Measurements from ENCODE around the gene TMEM132C. TPM values are rescaled to one million over a fixed set of nuclear protein-coding genes. Genes with fewer than 3 reads are reported as not detected.

TMEM132C gene
- total and polyA plus RNA-seq, 2 experiments from 2014 or later: not detected

- Mint-ChIP-seq H3K27ac (no peak overlapping the region), H3K9me3 (peaks cover 92% of the 10 kb centered on the region), H3K36me3 (ENCODE audit: low read depth) (peaks cover 49% of the 10 kb centered on the region), H3K4me1 (no peaks in the 10 kb centered on the region), H3K4me3 (no peak overlapping the region), H3K27me3 (ENCODE audit: insufficient read depth, low read depth, poor library complexity) (peaks cover 4% of the 10 kb centered on the region)
- DNase-seq (ENCODE audit: low spot score) (no peak), ATAC-seq (no peak)
- Histone ChIP-seq H3F3A (replicated peaks; ENCODE audit: low read depth) (no peaks in the 10 kb centered on the region), H3K27me3 (ENCODE audit: insufficient read depth) (no peaks in the 10 kb centered on the region), H3K4me1 (ENCODE audit: insufficient read depth) (no peaks in the 10 kb centered on the region), H3K4me3 (no peak overlapping the region), H3K4me2 (no peak overlapping the region), H4K20me1 (replicated peaks; ENCODE audit: insufficient read depth) (no peaks in the 10 kb centered on the region), H2AFZ (no peak overlapping the region), H3K79me2 (replicated peaks; ENCODE audit: insufficient read depth) (no peaks in the 10 kb centered on the region), H3K9me2 (ENCODE audit: insufficient read depth) (no peaks in the 10 kb centered on the region), H3K36me3 (ENCODE audit: insufficient read depth) (no peaks in the 10 kb centered on the region; the same call in 1 of the 2 replicates), H3K27ac (ENCODE audit: low read depth) (no peak overlapping the region)
- TF ChIP-seq, protein P1, sequence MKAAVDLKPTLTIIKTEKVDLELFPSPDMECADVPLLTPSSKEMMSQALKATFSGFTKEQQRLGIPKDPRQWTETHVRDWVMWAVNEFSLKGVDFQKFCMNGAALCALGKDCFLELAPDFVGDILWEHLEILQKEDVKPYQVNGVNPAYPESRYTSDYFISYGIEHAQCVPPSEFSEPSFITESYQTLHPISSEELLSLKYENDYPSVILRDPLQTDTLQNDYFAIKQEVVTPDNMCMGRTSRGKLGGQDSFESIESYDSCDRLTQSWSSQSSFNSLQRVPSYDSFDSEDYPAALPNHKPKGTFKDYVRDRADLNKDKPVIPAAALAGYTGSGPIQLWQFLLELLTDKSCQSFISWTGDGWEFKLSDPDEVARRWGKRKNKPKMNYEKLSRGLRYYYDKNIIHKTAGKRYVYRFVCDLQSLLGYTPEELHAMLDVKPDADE (IDR thresholded peaks at IDR 0.05): no peak
- TF ChIP-seq POLR2AphosphoS5 (IDR thresholded peaks at IDR 0.05; ENCODE audit: low read depth) (no peak), EZH2phosphoT487 (IDR thresholded peaks at IDR 0.05; ENCODE audit: unreplicated experiment) (no peak), CTCF (conservative IDR thresholded peaks at IDR 0.05; ENCODE audit: low read depth in 2 of 2) (no peak), ZNF114 (CRISPR knock-in tag; IDR thresholded peaks at IDR 0.05) (no peak), STAT1 (IDR thresholded peaks at IDR 0.05; ENCODE audit: unreplicated experiment) (no peak), JUNB (IDR thresholded peaks at IDR 0.05; ENCODE audit: unreplicated experiment) (no peak), NANOG (IDR thresholded peaks at IDR 0.05; ENCODE audit: borderline replicate concordance) (no peak), CREB1 (CRISPR knock-in tag; IDR thresholded peaks at IDR 0.05; ENCODE audit: low read depth) (no peak)
- TF ChIP-seq, protein P2, sequence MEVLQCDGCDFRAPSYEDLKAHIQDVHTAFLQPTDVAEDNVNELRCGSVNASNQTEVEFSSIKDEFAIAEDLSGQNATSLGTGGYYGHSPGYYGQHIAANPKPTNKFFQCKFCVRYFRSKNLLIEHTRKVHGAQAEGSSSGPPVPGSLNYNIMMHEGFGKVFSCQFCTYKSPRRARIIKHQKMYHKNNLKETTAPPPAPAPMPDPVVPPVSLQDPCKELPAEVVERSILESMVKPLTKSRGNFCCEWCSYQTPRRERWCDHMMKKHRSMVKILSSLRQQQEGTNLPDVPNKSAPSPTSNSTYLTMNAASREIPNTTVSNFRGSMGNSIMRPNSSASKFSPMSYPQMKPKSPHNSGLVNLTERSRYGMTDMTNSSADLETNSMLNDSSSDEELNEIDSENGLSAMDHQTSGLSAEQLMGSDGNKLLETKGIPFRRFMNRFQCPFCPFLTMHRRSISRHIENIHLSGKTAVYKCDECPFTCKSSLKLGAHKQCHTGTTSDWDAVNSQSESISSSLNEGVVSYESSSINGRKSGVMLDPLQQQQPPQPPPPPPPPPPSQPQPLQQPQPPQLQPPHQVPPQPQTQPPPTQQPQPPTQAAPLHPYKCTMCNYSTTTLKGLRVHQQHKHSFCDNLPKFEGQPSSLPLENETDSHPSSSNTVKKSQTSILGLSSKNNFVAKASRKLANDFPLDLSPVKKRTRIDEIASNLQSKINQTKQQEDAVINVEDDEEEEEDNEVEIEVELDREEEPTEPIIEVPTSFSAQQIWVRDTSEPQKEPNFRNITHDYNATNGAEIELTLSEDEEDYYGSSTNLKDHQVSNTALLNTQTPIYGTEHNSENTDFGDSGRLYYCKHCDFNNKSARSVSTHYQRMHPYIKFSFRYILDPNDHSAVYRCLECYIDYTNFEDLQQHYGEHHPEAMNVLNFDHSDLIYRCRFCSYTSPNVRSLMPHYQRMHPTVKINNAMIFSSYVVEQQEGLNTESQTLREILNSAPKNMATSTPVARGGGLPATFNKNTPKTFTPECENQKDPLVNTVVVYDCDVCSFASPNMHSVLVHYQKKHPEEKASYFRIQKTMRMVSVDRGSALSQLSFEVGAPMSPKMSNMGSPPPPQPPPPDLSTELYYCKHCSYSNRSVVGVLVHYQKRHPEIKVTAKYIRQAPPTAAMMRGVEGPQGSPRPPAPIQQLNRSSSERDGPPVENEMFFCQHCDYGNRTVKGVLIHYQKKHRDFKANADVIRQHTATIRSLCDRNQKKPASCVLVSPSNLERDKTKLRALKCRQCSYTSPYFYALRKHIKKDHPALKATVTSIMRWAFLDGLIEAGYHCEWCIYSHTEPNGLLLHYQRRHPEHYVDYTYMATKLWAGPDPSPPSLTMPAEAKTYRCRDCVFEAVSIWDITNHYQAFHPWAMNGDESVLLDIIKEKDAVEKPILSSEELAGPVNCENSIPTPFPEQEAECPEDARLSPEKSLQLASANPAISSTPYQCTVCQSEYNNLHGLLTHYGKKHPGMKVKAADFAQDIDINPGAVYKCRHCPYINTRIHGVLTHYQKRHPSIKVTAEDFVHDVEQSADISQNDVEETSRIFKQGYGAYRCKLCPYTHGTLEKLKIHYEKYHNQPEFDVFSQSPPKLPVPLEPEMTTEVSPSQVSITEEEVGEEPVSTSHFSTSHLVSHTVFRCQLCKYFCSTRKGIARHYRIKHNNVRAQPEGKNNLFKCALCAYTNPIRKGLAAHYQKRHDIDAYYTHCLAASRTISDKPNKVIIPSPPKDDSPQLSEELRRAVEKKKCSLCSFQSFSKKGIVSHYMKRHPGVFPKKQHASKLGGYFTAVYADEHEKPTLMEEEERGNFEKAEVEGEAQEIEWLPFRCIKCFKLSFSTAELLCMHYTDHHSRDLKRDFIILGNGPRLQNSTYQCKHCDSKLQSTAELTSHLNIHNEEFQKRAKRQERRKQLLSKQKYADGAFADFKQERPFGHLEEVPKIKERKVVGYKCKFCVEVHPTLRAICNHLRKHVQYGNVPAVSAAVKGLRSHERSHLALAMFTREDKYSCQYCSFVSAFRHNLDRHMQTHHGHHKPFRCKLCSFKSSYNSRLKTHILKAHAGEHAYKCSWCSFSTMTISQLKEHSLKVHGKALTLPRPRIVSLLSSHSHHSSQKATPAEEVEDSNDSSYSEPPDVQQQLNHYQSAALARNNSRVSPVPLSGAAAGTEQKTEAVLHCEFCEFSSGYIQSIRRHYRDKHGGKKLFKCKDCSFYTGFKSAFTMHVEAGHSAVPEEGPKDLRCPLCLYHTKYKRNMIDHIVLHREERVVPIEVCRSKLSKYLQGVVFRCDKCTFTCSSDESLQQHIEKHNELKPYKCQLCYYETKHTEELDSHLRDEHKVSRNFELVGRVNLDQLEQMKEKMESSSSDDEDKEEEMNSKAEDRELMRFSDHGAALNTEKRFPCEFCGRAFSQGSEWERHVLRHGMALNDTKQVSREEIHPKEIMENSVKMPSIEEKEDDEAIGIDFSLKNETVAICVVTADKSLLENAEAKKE (CRISPR knock-in tag; IDR thresholded peaks at IDR 0.05): no peak
Observed at GRCh38 chr12:128439796-128440195, 172.8 kb downstream of the TMEM132C start.

All from GM23338 (cell line).